Loucy (cell line): Measurements from ENCODE around the gene CCND1.

Experiments used
- EZH2phosphoT487 ChIP-seq: fragments of 200-600 bp; IDR thresholded peaks from 2 replicates; pipeline ENCODE4 v1.6.1; 2018; ENCODE audit warnings: antibody characterized with exemption, mild to moderate bottlenecking, moderate library complexity, borderline replicate concordance
- TF ChIP-seq, protein P1 (sequence below): fragments of 200-600 bp; sonication (generic); conservative IDR thresholded peaks from 2 replicates; pipeline ENCODE4 v1.5.1; 2014; ENCODE audit warnings: mild to moderate bottlenecking, antibody characterized with exemption, low read length

DNA sequence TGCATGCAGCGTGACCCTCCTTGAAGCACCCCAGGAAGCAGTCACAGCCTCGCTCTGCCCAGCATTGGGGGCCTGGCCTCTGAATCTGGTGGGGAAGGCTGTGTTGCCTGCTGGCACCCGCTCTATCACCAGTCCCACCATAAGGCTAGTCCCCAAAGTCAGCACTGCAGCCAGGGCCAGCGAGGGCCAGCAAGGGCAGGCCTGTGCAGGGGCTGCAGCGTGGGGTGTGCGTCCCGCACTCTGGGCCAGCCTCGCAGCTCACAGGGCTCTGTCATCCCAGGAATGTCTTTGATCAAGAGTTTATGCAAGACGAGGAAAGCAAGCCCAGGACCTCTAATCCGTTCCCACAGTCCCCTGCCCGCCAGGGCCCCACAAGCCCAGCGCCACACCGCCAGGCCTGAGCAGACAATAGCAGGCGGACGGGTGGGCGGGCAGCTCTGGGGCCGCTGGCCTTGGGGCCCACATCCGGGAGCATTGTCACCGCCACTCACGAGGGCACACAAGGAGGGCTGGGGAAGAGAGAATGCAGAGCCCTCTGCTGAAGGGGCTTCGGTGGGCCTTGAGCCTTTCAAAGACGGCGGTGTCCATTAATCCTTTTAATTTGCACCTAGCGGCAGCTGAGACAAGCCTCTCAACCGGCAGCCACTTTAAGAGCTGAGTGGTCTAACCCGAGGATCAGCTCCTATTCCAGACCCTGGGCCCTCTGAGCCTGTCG lies 17.1 kb downstream of the CCND1 start:
- TF ChIP-seq, protein P1, sequence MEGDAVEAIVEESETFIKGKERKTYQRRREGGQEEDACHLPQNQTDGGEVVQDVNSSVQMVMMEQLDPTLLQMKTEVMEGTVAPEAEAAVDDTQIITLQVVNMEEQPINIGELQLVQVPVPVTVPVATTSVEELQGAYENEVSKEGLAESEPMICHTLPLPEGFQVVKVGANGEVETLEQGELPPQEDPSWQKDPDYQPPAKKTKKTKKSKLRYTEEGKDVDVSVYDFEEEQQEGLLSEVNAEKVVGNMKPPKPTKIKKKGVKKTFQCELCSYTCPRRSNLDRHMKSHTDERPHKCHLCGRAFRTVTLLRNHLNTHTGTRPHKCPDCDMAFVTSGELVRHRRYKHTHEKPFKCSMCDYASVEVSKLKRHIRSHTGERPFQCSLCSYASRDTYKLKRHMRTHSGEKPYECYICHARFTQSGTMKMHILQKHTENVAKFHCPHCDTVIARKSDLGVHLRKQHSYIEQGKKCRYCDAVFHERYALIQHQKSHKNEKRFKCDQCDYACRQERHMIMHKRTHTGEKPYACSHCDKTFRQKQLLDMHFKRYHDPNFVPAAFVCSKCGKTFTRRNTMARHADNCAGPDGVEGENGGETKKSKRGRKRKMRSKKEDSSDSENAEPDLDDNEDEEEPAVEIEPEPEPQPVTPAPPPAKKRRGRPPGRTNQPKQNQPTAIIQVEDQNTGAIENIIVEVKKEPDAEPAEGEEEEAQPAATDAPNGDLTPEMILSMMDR, result no peak
- TF ChIP-seq EZH2phosphoT487, result no peak
